A549 (cell line): ENCODE data around the gene BPIFA3.

ENCODE experiments used
- CEBPB ChIP-seq, 2 experiments: fragments of >200 bp in 1 of 2; sonication (Bioruptor Twin) in 1 of 2; formaldehyde crosslinking in 1 of 2; IDR thresholded peaks; 2 replicates each; pipeline ENCODE4 v1.6.1; 2012 to 2016
- CHD2 ChIP-seq: fragments of 150-350 bp; IDR thresholded peaks from 2 replicates; pipeline ENCODE4 v1.6.1; 2014; ENCODE audit warnings: low read length; ENCODE audit not compliant: partially characterized antibody
- EHMT2 ChIP-seq: fragments of 200-600 bp; sonication (generic); IDR thresholded peaks from 2 replicates; pipeline ENCODE4 v1.6.1; 2016; ENCODE audit warnings: antibody characterized with exemption, low read depth, mild to moderate bottlenecking, moderate library complexity
- KDM1A ChIP-seq: fragments of 200-600 bp; sonication (generic); IDR thresholded peaks from 2 replicates; pipeline ENCODE4 v1.6.1; 2016; ENCODE audit warnings: low read depth, mild to moderate bottlenecking
- POLR2A ChIP-seq: IDR thresholded peaks from 2 replicates; pipeline ENCODE4 v1.6.1; 2012; ENCODE audit warnings: mild to moderate bottlenecking, low read length
- RCOR1 ChIP-seq: fragments of 150-350 bp; IDR thresholded peaks from 2 replicates; pipeline ENCODE4 v1.6.1; 2014; ENCODE audit warnings: antibody characterized with exemption, low read length, low read depth
- SMC3 ChIP-seq: fragments of >200 bp; sonication (Bioruptor Twin); formaldehyde crosslinking; IDR thresholded peaks from 3 replicates; pipeline ENCODE4 v1.6.1; 2018; ENCODE audit warnings: inconsistent platforms
- TF ChIP-seq, protein P1 (sequence below): fragments of >200 bp; sonication (Bioruptor Twin); formaldehyde crosslinking; IDR thresholded peaks from 3 replicates; pipeline ENCODE4 v1.5.1; 2016
- TF ChIP-seq, protein P2 (sequence below): fragments of >200 bp; sonication (Bioruptor Twin); formaldehyde crosslinking; IDR thresholded peaks from 3 replicates; pipeline ENCODE4 v1.6.1; 2016

DNA sequence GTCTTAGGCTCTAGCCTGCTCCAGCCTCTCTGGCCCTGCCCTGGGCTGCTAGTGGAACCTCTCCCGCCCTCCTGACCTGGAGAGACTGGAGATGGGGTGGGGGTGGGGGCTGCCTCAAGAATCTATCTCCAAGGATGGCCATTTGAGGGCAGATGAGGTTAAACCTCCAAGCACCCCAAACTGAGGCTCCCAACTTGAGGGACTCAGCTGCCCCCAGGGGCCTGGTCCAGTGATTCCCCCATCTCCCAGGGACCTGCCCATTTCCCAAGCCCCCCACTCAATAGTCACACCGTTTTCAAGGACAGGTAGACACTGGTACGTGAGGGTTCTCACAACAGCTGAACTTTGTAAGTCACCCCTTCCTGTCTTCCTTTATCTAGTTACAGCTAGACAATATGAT is 58.7 kb downstream of the BPIFA3 start:
- TF ChIP-seq, protein P1, sequence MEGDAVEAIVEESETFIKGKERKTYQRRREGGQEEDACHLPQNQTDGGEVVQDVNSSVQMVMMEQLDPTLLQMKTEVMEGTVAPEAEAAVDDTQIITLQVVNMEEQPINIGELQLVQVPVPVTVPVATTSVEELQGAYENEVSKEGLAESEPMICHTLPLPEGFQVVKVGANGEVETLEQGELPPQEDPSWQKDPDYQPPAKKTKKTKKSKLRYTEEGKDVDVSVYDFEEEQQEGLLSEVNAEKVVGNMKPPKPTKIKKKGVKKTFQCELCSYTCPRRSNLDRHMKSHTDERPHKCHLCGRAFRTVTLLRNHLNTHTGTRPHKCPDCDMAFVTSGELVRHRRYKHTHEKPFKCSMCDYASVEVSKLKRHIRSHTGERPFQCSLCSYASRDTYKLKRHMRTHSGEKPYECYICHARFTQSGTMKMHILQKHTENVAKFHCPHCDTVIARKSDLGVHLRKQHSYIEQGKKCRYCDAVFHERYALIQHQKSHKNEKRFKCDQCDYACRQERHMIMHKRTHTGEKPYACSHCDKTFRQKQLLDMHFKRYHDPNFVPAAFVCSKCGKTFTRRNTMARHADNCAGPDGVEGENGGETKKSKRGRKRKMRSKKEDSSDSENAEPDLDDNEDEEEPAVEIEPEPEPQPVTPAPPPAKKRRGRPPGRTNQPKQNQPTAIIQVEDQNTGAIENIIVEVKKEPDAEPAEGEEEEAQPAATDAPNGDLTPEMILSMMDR, result no peak
- TF ChIP-seq KDM1A, result no peak
- TF ChIP-seq SMC3, result no peak
- no peak for TF ChIP-seq POLR2A
- TF ChIP-seq, protein P2, sequence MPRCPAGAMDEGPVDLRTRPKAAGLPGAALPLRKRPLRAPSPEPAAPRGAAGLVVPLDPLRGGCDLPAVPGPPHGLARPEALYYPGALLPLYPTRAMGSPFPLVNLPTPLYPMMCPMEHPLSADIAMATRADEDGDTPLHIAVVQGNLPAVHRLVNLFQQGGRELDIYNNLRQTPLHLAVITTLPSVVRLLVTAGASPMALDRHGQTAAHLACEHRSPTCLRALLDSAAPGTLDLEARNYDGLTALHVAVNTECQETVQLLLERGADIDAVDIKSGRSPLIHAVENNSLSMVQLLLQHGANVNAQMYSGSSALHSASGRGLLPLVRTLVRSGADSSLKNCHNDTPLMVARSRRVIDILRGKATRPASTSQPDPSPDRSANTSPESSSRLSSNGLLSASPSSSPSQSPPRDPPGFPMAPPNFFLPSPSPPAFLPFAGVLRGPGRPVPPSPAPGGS, result no peak
- no peak for TF ChIP-seq CEBPB (IDR thresholded peaks at IDR 0.05)
- TF ChIP-seq EHMT2, result no peak
- no peak for TF ChIP-seq RCOR1
- no peak for TF ChIP-seq CHD2
